DMS114 treated with DMSO at 0.1 percent for 48 hours (cell line): ENCODE data around the gene ARL8A.
"Not testable (repeated sequence)": the region's sequence is repeated elsewhere in the genome, so short reads cannot be mapped to it uniquely, and the experiment has no call there.

ENCODE experiments used
- DNase-seq: peaks from one replicate; lab custom pipeline; 2025; ENCODE audit not compliant: unreplicated experiment; lab: John Stamatoyannopoulos, UW

The ARL8A gene

DNA sequence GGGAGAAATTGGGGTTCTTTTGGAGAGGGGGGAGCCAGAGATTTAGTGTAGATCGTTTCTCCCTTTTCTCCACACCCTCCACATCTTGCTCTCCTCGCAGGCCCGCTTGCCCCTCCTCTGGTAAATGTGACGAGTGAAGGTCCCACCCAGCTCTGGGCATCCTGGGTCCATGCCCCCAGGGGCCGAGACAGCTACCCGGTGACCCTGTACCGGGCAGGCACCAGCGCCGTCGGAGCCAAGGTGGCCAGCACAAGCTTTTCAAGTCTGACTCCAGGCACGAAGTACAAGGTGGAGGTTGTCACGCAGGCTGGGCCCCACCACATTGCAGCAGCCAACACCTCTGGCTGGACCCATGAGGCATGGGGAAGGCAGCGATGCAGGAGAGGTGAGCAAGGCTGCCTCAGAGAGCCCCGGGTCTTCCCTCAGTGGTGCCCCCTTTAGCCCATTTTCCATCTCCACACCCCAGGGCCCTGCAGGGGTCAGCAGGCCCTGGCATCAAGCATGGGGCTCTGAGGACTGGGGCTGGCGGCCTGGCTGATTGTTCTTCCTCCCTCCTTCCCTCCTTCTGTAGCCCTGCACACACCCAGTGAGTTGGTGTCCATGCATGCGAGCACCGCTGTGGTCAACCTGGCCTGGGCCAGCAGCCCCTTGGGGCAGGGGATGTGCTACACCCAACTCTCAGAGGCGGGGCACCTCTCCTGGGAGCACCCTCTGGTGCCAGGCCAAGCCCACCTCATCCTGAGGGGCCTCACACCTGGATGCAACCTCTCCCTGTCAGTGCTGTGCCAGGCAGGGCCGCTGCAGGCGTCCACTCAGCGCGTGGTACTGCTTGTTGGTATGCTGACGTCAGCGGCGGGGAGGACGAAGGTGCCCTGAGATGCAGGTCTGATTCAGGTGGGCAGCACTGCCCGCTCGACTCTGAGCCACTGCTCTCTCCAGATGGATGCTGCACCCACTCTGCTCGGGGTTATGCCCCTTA, 32.7 kb upstream of the ARL8A start:
- DNase-seq, result no peak

DNA sequence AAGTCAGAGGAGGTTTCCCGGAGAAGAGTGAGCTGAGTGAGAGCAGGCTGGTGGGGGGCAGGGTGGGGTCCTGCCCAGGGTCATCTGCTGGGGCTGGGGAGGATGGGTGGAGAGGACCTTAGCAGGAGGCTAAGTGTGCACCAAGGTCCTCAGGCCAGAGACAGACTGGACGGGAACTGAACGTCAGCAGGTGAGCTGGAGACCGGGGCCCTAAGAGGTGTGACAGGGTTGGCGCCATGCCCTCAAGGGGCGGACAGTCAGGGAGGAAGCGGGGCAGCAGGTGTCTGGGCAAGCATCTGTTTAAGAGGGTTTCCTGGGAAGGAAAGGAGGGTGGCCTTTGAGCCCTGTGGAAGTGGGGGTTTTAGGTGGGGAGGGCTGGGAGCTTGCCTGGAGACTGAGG, 29.5 kb upstream of the ARL8A start:
- no peak for DNase-seq

DNA sequence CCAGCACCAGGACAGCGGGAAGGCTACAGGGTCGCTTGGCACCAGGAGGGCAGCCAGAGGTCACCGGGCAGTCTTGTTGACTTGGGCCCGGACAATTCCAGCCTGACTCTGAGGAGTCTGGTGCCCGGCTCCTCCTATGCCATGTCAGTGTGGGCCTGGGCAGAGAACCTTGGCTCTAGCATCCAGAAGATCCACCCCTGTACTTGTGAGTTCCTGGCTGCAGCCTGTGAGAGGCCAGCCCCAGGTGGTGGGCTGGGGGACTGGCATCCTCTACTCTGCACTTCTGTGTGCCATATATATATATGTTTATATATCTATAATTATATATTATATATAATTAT, 27.4 kb upstream of the ARL8A start:
- no peak for DNase-seq

DNA sequence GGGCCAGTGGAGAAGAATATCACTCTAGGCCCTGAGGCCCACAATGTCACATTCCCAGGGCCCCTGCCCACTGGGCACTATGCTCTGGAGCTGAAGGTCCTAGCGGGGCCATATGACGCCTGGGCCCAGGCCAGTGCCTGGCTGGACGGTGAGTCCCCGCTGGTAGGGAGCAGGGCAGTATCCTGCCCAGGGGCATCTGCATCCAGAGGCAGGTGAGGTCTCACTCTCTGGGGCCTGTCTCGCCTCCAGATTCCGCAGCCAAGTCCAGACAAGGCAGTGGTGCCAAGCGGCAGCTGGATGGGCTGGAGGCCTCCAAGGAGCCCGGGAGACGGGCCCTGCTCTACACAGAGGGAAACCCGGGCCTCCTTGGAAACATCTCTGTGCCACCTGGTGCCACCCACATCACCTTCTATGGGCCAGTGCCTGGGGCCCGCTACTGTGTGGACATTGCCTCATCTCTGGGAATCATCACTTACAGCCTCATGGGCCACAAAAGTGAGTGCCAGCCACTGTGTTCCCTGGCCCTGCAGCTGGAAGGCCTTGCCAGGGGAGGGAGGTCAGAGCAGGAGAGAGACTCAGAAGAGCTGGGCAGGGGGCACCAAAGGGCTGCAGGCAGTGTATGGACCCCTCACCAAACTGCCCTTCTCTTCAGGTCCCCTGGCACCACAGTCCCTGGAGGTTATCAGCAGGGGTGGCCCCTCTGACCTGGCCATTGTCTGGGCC, 26.9 kb upstream of the ARL8A start:
- no peak for DNase-seq

DNA sequence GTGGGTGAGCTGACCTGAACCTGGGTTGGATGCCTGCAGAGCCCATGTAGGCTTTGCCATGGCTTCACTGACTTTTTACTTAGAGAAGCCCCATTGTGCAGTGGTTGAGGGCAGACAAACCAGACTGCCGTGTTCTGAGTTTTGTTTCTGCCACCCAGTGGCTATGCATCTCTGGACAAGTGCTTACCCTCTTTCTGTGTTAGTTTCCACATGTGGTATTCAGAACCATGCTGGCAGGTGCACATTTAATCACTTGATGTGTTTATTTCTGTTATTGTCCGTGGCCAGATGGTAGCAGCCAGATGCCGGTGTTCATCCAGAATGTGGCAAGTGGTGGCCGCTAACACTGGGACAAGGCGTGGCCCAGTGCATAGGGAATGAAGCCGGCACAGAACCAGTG, 26.2 kb upstream of the ARL8A start:
- no peak for DNase-seq

DNA sequence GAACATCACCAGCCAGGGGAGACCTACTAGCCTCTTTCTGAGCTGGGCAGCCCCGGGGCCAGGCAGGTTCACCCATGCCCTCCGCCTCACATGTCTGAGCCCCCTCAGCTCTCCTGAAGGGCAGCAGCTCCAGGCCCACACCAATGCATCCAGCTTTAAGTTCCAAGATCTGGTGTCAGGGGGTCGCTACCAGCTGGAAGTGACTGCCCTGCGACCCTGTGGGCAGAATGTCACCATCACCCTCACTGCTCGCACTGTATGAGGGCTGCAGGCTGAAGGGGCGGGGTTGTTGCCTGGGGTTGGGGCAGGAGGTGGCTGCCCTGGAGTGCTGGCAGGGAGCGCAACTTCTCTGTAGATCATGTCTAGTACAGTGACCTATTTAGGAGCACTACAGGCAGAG, 24.3 kb upstream of the ARL8A start:
- no peak for DNase-seq

DNA sequence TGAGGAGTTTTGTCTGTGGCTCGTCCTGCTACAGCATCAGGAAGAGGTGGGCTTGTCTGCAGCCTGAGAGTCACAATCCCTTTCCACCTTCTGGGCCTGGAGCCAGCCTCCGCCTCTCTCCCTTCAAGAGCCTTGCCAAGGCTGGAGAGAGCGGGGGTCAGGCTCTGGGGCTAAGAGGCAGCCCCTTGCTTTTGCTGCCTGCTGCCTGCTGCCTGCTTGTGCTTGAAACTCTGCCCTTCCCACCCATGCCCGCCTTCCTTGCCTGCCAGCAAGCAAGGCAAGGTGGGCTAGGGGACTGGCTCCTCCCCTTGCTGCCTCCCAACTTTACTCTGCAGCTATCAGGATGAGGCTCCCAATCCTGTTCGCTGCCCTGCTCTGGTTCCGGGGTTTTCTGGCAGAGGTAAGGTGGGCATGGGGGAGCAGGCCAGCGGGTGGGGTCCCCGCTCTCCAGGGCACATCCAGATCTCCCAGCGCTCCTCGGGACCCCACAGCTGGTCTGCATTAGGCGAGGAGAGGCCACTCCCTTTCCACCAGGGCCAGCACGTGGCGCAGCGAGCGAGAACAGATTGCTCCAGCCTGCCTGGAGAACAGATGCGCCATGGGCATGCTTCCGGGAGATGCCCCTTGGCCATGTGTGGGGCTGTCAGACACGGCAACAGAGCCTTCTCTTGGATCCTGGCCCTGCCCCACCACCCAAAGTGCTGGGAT, 23.3 kb upstream of the ARL8A start:
- DNase-seq, result no peak

DNA sequence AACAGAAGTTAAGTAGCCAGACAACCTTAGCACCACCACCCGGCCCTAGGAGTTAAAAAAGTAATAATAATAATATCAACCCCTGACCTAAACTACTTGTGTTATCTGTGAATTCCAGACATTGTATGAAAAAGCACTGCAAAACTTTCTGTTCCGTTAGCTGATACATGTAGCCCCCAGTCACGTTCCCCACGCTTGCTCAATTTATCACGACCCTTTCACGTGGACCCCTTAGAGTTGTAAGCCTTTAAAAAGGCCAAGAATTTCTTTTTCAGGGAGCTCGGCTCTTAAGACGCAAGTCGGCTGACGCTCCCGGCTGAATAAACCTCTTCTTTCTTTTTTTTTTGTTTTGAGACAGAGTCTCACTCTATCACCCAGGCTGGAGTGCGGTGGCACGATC, 22.5 kb upstream of the ARL8A start:
- not testable (repeated sequence) for DNase-seq

DNA sequence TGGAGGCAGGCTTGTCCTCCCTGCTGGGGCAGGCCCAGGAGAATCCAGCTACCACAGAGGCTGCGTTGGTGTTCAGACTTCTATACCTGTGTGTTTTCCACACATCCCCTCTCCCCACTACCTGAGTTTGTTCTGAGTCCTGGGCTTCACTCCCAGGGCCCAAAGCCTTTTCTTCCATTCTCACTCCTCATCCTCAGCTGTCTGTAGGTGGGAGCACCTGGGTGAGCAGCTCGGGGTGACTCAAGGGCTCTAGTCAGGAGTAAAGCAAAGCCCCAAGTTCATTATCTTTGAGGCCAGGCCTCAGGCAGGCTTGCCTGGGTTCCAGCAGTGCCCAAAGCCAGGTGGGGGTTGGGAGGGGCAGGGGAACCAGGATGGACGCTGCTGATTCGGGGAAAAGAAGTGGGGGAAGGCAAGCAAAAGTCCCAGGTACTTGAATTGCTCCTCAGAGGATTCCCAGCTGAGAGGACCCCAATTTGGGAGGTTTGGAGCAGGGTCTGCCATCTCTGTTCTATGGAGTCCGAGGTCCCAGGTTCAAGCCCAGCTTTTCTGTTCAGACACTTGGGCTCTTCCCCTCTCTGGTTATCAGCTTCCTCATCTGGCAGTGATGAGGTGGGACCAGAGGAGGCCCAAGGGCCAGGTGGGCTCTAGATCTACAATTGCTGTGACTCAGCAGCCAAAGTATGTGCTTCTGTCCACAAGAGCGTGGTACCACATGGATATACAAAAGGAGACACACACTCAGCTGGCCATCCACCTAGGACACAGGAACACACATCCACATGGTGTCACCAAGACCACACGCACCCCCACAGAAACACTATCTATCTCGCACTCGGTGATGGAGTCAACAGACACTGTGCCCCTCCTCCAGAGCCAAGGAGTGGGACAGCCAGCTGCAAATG, 21.7 kb upstream of the ARL8A start:
- no peak for DNase-seq

DNA sequence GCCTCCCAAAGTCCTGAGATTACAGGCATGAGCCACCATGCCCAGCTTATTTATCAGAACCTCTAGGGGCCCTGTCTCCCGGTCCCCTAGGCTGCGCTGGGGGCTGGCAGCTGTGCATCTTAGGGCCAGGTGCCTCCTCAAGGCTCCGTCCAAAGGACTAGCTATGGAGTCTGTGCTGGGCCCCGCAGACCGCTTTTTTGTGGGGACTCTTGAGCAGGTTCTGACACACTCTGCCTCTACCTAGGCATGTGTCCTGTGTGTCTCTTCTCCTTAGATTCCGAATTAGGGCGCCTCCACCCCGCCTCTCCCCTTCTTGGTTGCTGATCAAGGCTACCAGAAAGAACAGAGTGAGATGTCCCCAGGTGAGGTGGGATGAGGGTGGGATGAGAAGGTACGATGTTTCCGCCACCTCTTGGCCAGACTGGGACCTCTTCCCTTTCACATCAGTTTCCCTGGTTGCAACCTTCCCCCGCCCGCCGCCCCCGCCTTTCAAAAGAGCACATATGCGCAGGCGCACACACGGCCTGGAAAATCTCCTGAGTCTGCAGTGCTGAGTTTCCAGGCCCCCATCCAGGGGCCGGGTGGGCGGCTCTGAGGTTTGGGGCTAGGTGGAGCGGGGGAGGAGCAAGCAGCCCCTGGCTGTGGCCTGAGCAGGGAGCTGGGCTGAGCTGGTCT, 20.9 kb upstream of the ARL8A start:
- DNase-seq, result no peak

DNA sequence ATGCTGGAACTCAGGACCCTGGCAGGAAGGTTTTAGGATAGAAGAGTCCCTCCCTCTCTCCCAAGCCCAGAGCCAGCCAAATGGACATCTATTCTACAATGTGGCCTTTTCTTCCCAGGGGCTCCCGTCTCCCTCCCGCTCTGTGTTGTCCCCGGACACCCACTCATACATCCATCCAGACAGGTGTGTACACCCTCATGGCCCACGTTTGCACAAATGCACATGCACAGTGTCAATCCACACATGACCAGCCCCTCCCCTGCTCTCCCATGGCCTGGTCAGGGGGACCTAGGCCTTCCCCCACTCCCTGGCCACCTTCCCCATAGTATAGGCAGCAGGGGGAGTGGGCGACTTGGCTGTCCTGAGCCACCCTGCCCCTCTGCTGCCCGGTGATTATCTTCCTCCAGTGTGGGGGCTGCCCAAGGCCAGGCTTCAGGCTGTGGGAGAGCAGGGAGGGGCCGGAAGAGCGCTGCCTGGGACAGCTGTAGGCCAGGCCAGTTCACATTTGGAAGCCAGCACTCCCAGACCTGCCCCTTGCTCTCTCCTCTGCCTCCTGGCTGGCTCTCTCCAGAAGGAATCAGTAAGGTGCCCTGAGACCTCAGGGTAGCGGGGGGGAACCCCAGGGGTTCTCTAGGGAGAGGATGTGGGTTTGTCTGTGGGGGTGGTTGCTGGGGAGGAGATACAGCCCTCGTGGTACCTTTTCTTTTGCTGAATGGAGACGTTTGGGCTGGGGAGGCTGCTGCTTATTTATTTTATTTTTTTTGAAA, 19.9 kb upstream of the ARL8A start:
- no peak for DNase-seq

DNA sequence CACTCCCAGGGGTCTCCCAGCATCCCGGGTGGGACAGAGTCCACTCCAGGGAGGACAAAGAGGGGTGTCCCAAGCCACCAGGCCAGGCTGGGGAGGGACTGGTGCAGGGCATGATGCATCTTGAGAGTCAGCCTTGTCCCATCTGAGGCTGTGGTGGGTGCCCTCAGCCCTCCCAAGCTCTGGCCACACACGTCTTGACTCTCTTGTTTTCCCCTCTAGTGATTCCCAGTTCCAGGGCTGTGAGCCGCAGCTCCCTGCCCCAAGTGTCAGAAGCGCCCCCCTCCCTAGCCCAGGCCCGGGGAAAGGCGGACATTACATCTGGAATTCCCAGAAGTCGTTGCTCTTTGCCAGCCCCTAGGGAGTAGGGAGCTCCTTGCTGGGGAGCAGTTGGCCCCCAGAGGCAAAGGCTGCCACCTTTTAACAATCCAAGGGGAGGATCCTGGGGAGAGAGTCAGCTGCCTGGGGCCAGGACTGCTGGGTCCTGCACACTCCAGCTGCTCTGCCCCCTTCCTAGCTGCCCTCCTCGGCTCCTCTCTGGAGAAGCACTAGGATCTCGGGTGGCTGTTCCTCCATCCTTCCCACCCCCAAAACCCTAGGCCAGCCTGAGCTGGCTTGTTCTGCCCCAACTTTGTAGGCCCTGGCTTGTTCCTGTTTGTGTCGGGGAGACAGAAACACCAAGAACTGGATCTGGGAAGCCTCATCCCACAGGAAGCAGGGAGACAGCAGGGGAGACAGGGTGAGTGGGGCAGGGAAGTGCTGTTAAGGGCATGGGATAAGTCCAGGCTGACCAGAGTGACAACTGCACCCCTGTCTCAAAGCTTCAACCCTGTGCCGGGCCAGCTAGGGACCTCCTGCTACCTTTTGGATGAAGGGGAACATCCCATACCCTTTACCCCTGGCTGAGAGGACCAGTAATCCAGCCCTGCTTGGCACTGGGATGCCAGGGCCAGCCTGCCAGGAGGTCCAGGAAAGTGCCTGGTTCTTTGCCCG, 19.0 kb upstream of the ARL8A start:
- DNase-seq, result no peak

DNA sequence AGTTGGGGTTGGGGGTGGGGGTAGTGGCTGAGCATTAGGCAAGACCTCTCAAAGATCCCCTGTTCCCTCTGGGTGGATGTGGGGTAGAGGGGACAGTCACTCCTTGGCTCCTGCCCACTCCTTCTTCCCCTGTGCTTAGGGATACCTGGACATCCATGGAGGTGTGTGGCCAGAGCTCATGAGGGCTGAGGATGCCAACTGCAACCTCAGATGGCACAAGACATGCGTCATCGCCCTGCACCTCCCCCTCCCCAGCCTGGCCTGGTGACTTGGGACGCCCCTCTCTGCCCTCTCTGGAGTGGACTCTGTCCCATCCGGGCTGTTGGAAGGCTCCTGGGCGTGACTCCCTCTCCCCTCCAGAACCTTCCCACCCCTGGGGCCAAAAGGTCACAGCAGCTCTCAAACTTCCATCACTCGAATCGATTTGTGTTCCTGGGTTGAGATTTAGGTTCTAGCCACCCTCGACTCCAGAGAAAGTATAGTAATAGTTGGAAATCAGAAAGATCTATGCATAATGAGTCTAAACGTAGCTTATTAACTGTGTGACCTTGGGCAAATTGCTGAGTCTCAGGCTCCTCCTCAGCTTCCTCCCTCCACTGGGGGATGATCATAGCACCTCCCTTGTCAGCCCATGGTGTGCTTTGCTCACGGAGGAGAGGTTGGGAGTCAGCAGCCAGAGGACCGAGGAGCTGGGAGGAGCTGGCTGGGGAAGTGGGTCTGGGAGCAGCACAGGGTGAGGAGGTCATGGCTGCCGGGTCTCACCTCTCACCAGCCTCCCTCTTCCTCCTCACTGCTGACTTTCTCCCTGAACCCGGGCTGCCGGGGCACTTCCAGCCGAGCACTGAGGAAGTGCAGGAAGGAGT, 18.1 kb upstream of the ARL8A start:
- DNase-seq, result no peak

DNA sequence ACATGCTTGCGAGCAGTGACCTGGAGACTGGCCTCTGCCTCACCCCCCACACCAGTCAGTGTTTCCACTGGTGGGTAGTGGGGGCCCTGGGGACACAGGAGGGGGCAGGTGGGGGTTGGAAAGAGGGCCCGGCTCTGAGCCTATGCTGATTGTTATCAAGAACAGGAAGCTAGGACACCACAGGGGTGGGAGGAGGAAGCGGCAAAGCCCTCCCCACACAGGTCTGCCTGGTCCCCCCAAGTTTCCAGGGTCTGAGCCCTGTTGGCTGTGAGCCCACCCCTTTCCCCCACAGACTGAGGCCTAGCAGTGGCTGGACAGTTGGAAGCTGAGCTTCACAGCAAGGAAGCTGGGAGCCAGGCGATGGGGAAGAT, 17.5 kb upstream of the ARL8A start:
- DNase-seq, result no peak

DNA sequence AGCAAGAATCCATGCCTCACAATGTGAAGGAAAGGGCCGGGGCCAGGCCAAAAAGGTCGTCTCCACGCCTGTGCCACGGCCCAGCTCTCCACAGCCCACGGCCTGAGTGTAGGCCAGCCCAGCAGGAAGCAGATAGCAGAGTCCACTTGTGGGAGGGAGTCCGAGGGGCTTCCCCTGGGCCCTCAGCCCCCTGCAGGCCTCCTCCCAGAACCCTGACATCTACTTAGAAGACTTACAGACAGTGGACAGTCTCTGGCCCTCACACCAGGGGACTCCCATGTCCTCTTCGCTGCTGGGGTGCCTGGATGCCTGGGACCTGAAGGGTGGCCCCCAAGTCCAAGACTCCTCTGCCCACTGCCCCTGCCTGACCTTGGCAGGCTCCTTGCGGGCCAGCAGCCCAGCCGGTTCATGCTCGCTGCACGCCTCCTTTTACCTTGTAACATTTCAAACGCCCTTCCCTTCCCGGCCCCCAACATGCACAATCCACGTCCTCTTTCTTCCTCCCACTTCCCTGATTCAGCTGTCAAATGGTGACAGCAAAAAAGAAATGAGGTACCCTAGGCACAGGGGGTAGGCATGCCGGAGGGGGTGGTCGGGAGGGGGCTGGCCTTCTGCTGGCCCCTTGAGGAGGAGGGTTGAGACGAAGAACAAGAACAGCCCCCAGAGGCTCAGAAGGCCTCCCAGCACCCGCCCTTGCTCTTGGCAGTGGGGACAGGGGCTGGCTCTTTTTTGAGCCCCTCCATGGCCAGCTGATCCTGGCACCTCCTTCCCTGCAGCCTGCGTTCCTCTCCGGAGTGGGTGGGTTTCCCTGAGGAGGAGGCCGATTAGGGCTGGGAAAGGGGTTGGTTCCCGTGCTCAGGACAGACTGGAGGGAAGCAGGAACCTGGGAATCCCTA, 16.9 kb upstream of the ARL8A start:
- DNase-seq, result no peak

DNA sequence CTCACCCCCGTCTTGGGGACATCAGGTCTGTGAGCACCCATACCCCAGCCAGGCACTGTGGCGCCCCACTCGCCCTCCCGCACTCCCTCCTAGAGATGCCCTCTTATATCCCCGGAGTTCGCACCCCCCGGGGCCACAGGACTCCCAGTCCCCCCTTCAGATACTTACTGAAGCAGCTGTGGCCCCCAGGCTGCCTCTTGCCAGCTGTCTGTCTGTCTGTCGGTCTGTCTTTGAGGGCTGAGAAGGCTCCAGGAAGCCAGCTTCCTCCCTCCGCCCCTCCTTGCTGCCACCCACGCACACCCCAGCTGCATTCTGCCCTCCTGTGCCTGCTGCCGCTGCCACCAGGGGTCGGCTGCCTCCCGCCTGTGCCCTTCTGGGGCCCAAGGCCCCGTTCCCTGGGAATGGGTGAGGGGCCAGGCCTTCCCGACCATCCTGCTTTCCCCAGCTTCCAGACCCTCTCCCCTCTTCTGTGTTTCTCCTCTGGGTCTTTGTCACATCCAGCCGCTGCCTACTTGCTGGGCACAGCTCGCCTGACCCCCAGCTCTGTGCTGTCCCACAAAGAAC, 15.9 kb upstream of the ARL8A start, which contains the start of gene PTPN7:
PTPN7 (minus strand) TSS at position 226 of the 564 bp plus-strand sequence. CDS start 1,200 bp downstream, outside the sequence.
- no peak for DNase-seq
